GM18505 (cell line): ENCODE measurements around the gene NET1.
A peak's percentile ranks its signal among the peaks of the same experiment; 100 is the strongest.

Experiments
- ATAC-seq: cut with Tn5 transposase; IDR thresholded peaks from one replicate; pipeline ENCODE4 v1.9.1; 2021; ENCODE audit not compliant: unreplicated experiment
- POLR2A ChIP-seq: IDR thresholded peaks from 4 replicates; pipeline ENCODE4 v1.6.1; 2011; ENCODE audit warnings: borderline replicate concordance; ENCODE audit not compliant: insufficient read depth, insufficient read length; ENCODE audit errors: extremely low read depth

The NET1 gene

DNA sequence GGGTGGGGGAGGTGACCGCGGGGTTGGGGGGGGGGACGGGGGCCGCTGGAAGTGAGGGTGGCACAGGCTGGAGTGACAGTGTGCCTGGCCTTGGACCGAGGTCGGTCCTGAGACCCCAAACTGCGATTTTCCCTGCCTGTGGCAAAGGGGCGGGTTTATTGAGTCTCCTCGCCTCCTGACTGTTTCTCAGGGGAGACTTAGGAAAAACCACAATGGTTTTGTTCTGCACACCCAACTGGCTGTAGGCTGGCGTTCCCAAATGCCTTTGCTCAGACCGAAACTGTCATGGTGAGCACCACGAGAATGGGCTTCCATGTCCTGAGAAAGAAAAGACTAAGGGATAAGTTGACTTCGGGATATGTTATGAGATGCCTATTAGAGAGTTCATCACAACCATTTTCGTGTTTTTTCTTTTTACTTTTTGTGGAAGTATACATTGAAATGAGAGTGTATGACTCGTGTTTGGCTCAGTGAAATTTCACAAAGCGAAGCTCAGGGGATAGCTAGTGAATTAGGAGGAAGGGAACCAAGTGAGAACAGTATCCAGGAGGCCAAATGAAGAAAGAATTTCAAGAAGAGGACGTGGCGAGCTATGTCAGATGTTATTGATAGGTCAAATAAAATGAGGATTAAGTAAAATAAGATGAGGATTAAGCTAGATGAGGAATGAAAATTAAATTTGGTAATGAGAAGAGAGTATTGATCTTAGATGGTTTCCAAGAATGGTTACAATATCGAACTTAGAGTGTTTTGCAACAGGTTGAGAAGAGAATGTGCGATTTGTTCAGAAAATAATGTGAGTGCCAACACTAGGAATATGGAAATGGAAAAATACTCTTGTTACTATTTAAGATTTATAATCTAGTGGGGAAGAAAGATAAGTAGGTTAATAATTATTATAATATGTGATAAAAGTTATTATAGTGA is 918 bp downstream of the NET1 start:
- no peak for TF ChIP-seq POLR2A
- no peak for ATAC-seq

- TF ChIP-seq POLR2A: no peak
- ATAC-seq: no peak
Measured at GRCh38 chr10:5416981-5417380, 4.6 kb downstream of the NET1 start.

- no peak for TF ChIP-seq POLR2A
- no peak for ATAC-seq
Measured at GRCh38 chr10:5418584-5418983, 6.2 kb downstream of the NET1 start.

- no peak for ATAC-seq
- TF ChIP-seq POLR2A: no peak
Measured at GRCh38 chr10:5419466-5420094, 7.2 kb downstream of the NET1 start.

- no peak for TF ChIP-seq POLR2A
- ATAC-seq: no peak
Measured at GRCh38 chr10:5423771-5424170, 11.4 kb downstream of the NET1 start.

- ATAC-seq: no peak
- no peak for TF ChIP-seq POLR2A
Measured at GRCh38 chr10:5424751-5425150, 12.4 kb downstream of the NET1 start.

DNA sequence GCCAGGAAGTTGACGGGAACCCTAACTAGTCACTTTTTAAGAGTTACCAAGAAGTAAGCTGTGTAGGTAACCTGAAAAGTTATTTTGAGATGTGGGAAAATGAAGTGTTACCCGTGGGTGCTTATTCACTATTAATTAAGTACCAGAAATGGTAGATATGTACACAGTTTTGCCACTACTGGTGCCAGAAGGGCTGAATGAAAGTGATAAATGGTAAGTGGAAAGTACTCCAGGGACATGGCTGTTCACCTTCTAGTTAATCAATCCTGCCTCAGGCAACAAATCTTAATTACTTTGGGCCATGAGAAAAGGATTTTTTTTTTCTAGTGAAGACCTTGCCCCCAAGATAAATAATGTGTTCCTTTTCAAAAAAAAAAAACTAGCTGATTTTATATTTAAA is 15.8 kb downstream of the NET1 start:
- TF ChIP-seq POLR2A: no peak
- no peak for ATAC-seq

- ATAC-seq: no peak
Measured at GRCh38 chr10:5433182-5433581, 20.8 kb downstream of the NET1 start.

GRCh38 chr10:5434017-5434753 is 21.8 kb downstream of the NET1 start:
- TF ChIP-seq POLR2A: no peak
- peak; percentile 56 for ATAC-seq

More at GRCh38 chr10:5433182-5433581, 20.8 kb downstream of the NET1 start:
- TF ChIP-seq POLR2A: no peak

DNA sequence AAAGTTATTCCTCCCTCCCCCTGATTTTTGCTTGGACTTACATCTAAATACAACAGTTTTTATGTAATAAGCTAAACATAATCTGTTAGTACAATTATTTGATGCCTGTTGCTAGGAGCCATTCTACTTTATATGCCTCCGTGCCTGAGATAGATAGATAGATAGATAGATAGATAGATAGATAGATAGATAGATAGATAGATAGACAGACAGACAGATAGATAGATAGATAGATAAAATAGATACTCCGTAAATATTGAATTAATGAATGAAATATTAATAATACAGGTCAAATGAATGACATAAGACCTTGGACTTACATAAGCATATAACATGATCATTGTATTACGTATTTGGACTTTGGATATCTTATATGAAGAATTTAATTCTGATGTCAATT is 23.0 kb downstream of the NET1 start:
- no peak for TF ChIP-seq POLR2A
- no peak for ATAC-seq

DNA sequence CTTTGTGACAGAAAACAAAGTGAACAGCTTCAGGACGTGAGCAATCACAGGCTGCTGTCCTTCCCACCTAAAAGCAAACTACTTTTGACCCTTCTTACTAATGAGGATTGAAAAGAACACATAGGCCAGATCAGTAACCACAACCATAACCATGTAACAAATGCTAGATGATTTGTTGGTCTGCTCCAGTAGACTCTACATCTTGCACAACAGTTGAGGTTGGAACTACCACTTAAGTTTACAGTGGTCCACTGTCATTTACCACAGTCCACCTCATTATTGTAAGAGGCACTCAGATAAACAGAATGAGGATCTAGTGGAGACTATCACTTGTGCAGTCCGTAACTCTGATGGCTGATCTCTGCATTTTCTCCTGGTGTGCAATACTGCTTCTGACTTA is 27.8 kb downstream of the NET1 start:
- ATAC-seq: no peak

DNA sequence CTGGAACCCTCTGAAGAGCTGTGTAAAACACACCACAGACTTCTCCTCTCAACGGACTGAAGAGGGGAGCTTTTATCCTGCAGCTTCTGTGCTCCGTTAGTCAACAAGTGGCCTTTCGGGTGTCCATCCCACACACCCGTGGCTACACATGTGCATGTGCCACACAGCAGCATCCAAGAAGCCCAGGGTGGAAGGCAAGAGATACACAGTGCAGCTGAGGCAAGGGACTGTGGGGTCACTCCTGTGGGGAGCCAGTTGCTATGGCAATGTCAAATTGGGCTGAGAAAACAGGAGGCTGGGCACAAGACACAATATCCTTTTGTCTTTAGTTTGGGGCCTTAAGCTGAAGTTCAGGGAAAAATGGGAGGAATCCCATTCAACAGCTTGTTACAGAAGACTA is 28.7 kb downstream of the NET1 start:
- no peak for ATAC-seq

More for the DNA sequence above, 27.8 kb downstream of the NET1 start:
- TF ChIP-seq POLR2A: no peak

More for the DNA sequence above, 28.7 kb downstream of the NET1 start:
- no peak for TF ChIP-seq POLR2A
